Measurements from ENCODE around the gene PUS1.
"Not testable (repeated sequence)": the region's sequence is repeated elsewhere in the genome, so short reads cannot be mapped to it uniquely, and the experiment has no call there.

The PUS1 gene

DNA sequence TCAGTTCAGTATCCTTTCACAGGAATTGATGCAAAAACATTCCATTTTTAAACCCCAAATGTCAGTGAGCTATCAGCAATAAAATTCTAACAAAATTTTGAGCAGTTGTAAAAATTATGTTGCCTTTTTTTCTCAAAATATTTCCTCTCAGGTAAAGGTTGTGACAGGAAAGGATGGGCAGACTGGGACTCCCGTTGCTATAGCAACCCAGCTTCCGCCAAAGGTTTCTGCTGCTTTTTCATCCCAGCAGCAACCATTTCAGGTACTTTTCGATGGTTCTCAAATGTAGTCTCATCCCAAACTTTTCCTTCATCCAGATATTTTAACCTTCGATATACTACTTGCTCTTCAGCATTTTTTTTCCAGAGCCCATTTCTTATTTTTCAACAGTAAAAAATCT is 34.3 kb downstream of the PUS1 start:
- DNase-seq, result no peak

DNA sequence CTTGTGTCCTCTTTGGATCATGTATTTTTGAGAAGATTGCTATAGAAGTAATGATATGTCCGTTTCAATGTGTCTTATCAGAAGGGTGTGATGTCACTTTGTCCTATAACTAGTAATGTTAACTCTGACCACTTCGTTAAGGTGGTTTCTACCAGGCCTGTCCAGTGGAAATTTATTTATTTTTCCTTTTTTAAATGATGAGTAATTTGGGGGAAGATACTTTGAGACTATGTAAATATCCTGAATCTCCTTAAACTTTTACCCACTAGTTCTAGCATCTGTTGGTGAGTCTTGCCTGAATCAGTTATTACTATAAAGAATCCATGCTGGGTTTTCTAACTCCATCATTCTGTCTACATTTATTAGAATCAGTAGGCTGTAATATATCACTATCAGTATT is 36.0 kb downstream of the PUS1 start:
- DNase-seq, result no peak

DNA sequence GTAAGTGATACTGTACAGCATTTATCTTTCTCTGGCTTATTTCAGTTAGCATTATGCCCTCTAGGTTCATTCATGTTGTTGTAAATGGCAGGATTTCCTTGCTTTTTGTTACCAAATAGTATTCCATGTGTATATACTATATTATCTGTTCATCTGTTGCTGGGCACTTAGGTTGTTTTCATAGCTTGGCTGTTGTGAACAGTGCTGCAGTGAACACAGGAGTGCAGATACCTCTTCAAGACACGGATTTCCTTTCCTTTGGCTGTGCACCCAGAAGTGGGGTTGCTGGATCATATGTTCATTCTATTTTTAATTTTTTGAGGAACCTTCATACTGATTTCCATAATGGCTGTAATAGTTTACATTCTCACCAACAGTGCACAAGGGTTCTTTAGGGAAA is 42.1 kb downstream of the PUS1 start:
- no peak for DNase-seq

DNA sequence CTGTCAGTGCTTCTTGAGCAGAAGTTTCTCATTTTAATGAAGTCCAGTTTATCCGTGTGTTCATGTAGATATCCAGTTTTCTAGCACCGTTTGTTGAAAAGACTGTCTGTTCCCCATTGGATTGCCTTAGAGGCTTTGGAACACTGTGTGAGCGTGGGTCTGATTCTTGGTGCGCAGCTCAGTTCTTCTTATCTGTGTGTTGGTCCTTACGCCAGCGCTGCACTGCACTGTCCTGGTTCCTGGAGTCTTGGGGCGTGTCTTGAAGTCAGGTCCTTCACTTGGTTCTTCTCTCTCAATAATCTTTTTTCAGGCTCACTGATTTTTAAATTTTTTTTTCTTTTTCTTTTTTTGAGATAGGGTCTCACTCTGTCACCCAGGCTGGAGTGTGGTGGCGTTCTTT is 46.2 kb downstream of the PUS1 start:
- no peak for DNase-seq

DNA sequence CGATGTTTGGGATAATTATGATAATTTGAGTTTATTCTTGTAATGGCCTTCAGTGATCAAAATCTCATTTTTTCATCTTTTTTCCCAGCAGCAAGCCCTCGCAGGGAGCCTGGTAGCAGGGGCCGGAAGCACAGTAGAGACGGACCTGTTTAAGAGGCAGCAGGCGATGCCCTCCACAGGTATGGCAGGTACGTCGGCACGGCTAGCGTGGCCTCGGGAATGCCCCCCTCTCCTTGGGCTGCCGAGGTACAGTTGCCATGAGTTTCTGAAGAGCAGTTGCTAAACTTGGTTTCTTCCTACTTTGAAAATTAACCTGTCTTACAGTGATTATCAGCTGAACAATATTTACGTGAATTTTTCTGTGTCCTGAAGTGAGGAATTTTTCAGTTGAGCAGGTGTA is 50.5 kb downstream of the PUS1 start:
- no peak for DNase-seq

DNA sequence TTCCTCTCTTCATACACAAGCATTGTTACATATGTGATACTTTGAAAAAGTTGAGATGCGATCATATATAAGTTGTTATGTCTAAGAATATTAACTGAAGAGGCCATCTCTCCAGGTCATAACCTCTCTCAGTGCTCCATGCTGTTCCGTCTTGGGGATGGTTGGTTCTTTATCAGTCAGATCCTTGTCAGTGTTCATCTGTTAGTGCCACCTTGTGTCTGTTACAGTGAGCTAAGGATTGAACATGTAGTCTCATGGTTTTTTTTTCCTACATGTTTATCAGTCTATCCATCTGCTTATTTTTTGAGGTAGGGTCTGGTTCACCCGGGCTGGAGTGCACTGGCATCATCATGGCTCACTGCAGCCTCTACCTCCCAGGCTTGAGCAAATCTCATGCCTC is 51.2 kb downstream of the PUS1 start:
- DNase-seq, result no peak

DNA sequence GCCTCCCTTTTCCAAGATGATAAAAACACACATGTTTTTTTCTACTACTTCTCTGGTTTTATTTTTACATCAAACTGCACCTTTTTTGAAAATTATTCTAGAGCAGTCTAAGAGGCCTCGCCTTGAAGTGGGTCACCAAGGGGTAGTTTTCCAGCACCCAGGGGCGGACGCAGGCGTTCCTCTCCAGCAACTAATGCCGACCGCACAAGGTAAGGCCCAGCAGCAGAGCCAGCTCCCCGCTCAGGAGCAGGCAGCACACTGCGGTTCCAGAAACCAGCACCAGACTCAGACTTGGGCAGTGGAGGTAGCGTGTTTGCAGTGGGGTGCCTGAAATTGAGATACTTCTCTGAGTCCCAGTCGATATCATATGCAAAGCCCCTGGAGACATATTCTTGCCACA is 52.3 kb downstream of the PUS1 start:
- DNase-seq, result no peak

DNA sequence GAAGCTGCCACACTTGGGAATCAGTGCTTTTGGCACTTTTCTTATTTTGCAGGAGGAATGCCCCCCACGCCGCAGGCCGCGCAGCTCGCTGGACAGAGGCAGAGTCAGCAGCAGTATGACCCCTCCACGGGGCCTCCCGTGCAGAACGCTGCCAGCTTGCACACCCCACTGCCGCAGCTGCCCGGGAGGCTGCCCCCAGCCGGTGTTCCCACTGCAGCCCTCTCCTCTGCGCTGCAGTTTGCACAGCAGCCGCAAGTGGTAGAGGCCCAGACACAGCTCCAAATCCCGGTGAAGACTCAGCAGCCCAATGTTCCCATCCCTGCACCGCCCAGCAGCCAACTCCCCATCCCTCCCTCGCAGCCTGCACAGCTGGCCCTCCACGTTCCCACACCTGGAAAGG is 53.0 kb downstream of the PUS1 start:
- DNase-seq, result no peak

DNA sequence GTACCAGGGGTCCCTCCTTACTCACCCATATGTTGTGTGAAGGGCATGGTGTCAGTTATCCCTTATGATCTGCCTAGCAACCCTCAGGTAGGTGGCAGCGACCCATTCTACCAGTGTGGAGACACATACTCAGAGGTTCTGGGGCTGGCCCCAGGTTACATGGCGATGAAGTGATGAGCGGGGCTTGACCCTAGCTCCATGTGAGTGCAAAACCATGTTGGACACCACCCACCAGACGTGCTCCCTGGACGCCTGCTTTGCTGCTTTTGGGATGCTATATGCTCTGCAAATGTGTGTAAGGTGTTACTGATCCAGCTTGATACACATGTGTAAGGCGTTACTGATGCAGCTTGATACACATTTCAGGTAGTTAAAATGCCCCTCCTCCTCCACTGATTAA is 54.0 kb downstream of the PUS1 start:
- DNase-seq, result no peak

DNA sequence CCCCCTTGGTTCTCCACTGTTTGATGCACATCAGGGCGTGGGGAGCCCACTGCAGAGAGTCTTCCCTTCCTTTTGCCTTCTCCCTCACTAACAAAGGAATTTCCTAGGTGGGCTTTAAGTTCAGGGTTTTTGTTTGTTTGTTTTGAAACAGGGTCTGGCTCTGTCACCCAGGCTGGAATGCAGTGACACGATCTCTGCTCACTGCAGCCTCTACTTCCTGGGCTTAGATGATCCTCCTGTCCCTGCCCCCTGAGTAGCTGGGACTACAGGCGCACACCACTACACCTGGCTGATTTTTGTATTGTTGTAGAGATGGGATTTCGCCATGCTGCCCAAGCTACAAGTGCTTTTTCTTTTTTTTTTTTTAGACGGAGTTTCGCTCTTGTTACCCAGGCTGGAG is 54.5 kb downstream of the PUS1 start:
- DNase-seq, result no peak

DNA sequence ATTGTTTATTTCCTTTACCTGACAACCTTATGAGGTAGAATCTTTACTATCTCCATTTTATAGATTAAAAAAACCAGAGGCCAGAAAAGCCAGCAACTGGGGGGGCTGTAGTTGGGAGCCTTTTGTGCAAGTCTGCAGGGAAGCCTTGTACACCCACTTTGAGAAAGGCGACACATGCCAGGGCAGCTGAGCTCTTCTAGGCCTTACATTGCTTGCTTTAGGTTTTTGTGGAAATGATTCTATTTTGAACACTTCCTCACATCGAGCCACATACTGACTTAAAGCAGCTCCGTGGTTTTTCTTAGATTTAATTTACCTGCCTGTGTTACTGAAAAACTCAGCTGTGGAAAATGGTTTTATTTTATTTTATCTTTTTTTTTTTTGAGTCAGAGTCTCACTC is 55.3 kb downstream of the PUS1 start:
- no peak for DNase-seq

DNA sequence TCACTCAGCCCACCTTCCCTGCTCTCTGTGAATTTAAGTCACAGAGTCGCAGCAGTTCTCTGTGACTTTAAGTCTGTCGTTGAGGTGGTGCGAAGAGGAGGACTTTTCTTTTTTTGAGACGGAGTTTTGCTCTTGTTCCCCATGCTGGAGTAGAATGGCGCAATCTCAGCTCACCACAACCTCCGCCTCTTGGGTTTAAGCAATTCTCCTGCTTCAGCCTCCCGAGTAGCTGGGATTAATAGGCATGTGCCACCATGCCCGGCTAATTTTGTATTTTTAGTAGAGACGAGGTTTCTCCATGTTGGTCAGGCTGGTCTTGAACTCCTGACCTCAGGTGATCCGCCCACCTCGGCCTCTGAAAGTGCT is 56.4 kb downstream of the PUS1 start:
- not testable (repeated sequence) for DNase-seq

DNA sequence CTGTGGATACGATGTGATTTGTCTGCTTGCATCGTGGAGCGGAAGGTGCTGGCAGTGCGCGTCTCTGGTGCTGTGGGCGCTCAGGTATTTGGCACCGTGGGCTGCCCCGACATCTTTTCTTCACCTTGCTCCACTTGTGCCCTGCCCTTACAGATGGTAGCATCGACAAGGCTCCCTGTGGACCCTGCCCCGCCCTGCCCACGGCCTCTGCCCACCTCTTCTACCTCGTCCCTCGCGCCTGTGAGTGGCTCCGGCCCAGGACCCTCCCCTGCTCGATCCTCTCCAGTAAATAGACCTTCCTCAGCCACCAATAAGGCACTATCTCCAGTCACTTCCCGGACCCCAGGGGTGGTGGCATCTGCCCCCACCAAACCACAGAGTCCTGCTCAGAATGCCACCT is 57.3 kb downstream of the PUS1 start:
- DNase-seq, result no peak

DNA sequence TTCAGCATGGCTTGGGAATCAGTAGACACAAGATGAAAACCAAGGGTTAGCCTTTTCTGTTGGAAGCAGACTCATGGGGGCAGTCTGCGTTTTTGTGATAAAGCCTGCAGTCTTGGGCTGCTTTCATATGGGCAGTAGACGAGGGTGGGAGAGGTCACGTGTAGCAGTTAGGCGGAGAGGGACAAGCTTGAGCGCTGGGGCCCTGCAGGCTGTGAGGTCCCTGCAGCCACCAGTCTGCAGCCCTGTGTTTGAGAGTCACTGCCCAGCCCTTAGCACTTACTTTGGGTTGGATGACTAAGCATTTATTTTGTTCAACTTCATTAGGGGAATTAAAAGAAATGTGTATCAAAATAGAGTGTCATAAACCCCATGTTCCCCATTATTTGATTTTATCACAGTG is 57.8 kb downstream of the PUS1 start:
- DNase-seq, result no peak

DNA sequence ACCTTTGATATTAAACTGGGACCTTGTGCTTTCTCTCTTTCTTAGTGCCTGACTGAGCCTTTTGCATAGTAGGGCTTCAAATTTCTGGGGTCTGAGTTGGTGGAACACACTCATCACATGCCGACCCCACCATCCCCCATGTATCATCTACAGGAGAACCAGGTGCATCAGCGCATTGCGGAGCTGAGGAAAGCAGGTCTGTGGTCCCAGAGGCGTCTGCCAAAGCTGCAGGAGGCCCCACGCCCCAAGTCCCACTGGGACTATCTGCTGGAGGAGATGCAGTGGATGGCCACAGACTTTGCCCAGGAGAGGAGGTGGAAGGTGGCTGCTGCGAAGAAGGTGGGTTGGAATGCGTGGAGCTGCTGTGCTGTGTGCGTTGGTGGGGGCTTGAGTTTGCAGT is 58.5 kb downstream of the PUS1 start:
- DNase-seq, result no peak

DNA sequence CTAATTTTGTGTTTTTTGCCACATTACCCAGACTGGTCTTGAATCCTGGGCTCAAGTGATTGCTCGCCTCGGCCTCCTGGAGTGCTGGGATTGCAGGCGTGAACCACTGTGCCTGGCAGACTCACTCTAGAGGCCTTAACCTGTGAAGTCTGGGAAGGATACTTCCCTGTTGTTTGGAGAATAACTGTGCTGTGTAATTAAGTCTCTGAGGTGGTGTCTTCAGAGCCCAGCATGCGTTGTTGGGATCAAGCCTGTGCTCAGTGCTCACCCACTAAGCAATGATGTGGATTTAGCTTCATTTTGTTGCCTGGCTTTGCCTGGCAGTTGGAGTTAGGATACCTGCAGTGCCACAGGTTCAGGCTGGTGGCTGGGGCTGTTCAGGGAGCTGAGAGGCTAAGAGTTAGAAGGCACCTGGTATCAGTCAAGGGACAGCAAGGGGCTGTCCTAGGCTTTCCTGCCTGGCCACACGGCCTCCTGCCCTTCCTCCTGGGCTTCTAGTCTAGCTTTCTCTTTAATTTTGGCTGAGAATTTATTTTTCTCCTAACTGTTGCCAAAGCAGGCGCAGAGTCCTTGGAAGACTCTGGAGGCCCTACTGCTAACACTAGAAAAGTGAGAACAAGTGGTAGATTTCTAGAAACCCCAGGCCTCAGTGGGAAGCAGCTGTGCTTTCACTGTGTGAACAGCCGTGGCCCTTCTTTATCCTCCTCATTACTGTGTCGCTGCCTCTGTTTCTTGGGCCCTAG is 59.1 kb downstream of the PUS1 start:
- no peak for DNase-seq

DNA sequence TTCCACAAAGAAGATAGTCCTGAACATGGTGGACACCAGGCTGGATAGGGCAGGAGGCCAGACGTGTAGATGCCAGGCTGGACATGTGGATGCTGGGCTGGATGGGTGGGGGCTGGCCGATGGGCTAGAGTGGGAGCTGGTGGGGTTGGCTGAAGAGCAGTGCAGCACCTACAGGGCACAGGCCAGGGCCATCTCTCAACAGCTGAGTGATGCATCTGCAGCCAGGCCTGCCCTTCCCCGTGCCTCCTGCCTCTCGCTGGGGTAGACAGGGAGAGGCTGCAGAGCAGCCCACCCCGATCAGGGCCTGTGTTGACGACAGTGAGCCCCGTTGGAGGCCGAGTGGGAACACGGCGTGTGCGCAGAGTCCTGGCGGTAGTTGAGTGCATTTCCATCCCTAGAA is 59.9 kb downstream of the PUS1 start:
- DNase-seq, result no peak

DNA sequence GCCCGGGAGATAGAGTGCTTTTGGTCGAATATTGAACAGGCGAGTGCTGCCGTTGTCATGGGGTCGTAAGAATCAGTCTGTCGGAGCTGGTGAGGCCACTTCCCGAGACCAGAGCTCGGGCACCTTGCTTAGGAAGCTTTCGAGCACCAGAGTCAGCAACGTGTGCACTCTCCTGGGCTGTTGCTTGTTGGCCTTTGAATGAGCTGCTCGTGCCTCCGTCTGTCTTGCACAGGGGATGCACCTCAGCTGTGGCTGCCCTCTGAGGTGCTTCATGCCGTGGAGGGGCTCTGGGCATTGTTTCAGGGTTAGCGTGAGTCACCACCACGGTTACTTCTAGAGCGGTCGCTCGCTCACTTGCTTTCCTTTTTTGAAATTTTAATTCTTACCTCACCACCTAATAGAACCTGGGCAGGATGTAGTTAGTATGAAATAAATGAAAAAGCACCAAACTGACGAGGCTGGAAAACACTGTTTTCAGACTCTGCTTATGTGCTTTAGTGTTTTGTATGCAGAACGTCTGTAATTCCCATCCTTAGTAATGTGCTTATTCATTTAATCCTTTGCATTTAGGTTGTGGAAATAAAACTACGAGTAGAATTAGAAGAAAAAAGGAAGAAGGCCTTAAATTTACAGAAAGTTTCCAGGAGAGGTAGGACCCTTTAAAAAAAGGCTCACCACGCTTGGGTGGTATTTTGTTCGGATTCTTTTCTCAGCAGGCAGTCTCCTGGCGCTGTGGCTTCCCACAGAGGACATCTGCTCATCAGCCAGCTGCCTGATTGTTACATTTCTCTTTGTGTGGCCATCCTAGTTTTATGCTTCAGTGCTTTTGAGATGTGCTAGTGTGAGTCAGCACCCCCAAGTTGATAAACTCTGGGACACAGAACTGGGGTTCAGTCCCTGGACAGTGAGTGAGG is 61.2 kb downstream of the PUS1 start:
- DNase-seq, result no peak

DNA sequence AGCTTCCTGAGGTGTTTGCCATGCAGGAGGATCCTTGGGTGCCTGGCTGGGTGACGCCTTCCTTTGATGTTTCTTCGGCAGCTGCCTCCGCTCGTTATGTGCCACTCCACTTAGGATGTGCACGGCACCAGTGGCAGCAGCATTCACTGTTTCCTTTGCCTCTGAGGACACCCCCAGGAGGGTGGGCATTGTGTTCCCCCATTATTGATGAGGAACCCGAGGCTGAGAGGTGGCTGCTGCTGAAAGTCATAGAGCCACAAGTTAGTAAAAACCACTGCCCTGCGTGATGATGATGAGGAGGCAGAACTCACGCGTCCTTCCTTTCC is 61.9 kb downstream of the PUS1 start:
- no peak for DNase-seq

DNA sequence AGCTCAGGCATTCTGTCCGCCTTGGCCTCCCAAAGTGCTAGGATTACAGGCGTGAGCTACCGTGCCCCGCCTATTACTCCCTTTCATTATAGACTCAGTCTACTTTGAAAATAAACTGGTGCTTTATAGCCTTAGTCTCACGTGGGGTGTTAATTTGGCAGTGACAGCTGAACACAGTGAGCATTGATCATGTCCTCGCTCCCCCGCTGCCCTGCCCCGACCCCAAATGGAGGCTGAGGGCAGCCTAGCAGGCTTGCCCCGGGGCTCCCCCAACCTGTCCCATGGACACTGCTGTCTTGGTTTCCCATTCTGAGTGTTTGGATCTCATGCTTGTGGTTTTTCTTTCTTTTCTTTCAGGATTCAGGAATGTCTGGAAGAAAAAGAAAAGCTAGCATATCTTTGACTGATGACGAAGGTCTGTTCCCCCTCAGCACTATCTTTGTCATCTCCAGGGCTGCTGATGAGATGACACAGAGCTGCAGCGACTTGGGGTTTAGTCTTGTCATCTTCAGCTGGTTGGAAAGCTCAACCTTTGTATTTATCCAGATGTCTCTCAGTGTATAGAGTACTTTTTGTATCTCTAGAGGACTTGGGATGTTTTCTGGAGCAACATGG is 62.8 kb downstream of the PUS1 start:
- DNase-seq, result no peak

DNA sequence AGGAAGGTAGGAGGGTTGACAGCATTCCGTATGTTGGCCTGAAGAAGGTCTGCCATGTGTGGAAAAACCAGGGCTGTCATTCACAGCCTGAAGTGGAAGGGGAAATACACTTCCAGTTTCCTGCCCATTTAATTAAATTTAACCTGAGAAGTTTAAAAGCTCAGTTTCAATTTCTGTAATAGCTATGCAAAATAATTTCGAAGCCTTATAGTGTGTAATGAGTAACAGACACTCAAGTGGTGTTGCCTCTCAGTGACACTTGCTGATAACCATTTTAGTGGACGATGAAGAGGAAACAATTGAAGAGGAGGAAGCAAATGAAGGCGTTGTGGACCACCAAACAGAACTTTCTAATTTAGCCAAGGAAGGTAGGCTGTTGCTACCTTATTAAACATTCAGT is 65.5 kb downstream of the PUS1 start:
- DNase-seq, result no peak
